Measurements from ENCODE around the gene COBL.

The COBL gene

GRCh38 chr7:51033727-51034520 lies 282.7 kb downstream of the COBL start:
- DNase-seq: no peak

GRCh38 chr7:51031791-51032515 lies 284.7 kb downstream of the COBL start:
- DNase-seq: no peak

- no peak for DNase-seq
These were observed 285.4 kb downstream of the COBL start for GRCh38 chr7:51031216-51031615.

- DNase-seq: no peak
These were observed 286.9 kb downstream of the COBL start for GRCh38 chr7:51029701-51030191.

- no peak for DNase-seq
These were observed 287.5 kb downstream of the COBL start for GRCh38 chr7:51029131-51029530.

- DNase-seq: no peak
These were observed 288.4 kb downstream of the COBL start for GRCh38 chr7:51027935-51028830.

GRCh38 chr7:51027106-51027934 lies 289.3 kb downstream of the COBL start:
- DNase-seq: no peak

- no peak for DNase-seq
These were observed 290.3 kb downstream of the COBL start for GRCh38 chr7:51026341-51026740.

- no peak for DNase-seq
These were observed 290.9 kb downstream of the COBL start for GRCh38 chr7:51025668-51026067.

- DNase-seq: no peak
These were observed 291.7 kb downstream of the COBL start for GRCh38 chr7:51024867-51025266.

GRCh38 chr7:51023547-51023946 lies 293.1 kb downstream of the COBL start:
- DNase-seq: no peak

GRCh38 chr7:51022821-51023220 lies 293.8 kb downstream of the COBL start:
- DNase-seq: no peak

- DNase-seq: no peak
These were observed 294.6 kb downstream of the COBL start for GRCh38 chr7:51021906-51022570.

GRCh38 chr7:51020944-51021343 lies 295.7 kb downstream of the COBL start:
- no peak for DNase-seq

GRCh38 chr7:51019891-51020870 lies 296.4 kb downstream of the COBL start:
- DNase-seq: no peak

- DNase-seq: no peak
These were observed 297.3 kb downstream of the COBL start for GRCh38 chr7:51019191-51019844.

- DNase-seq: peak; percentile 3
These were observed 298.8 kb downstream of the COBL start for GRCh38 chr7:51017576-51018535.

GRCh38 chr7:51016546-51016945 lies 300.1 kb downstream of the COBL start:
- DNase-seq: no peak

- DNase-seq: no peak
These were observed 301.0 kb downstream of the COBL start for GRCh38 chr7:51015581-51015980.
